Endothelial cell (in vitro differentiated cells): ENCODE measurements around the gene ATP2A2. TPM values are rescaled to one million over a fixed set of nuclear protein-coding genes. Genes with fewer than 3 reads are reported as not detected.
"Not testable (repeated sequence)": the region's sequence is repeated elsewhere in the genome, so short reads cannot be mapped to it uniquely, and the experiment has no call there.

Experiments
- DNase-seq: peaks from one replicate; pipeline ENCODE4 v3.0.0; 2021; ENCODE audit warnings: low spot score
- H3K27ac Mint-ChIP-seq: one replicate; pipeline ENCODE4 v1.8.0; 2021; ENCODE audit warnings: mixed read lengths, inconsistent platforms; ENCODE audit not compliant: unreplicated experiment
- H3K27me3 Mint-ChIP-seq: one replicate; pipeline ENCODE4 v1.8.0; 2021; ENCODE audit warnings: mild to moderate bottlenecking, moderate library complexity, mixed read lengths, inconsistent platforms; ENCODE audit not compliant: unreplicated experiment
- H3K36me3 Mint-ChIP-seq: one replicate; pipeline ENCODE4 v1.8.0; 2021; ENCODE audit warnings: mild to moderate bottlenecking, low read depth, mixed read lengths, inconsistent platforms; ENCODE audit not compliant: unreplicated experiment
- H3K4me1 Mint-ChIP-seq: one replicate; pipeline ENCODE4 v1.8.0; 2021; ENCODE audit warnings: mild to moderate bottlenecking, mixed read lengths, inconsistent platforms; ENCODE audit not compliant: unreplicated experiment
- H3K4me3 Mint-ChIP-seq: one replicate; pipeline ENCODE4 v1.8.0; 2021; ENCODE audit warnings: mild to moderate bottlenecking, mixed read lengths, inconsistent platforms; ENCODE audit not compliant: unreplicated experiment
- H3K9me3 Mint-ChIP-seq: one replicate; pipeline ENCODE4 v1.8.0; 2021; ENCODE audit warnings: mixed read lengths, inconsistent platforms; ENCODE audit not compliant: unreplicated experiment
- CTCF ChIP-seq: fragments of 200-600 bp; sonication (generic); IDR thresholded peaks from one replicate; pipeline ENCODE4 v1.5.0; 2021; ENCODE audit warnings: antibody characterized with exemption; ENCODE audit not compliant: unreplicated experiment
- total RNA-seq: library from RNA; stranded (reverse); fragmentation: NEBNext Ultra II Directional; extraction: Animal tissue kit (Norgen Biotek cat#: 25700); gene quantifications from one replicate; pipeline ENCODE4 v1.2.1, GENCODE V29; 2021; ENCODE audit not compliant: unreplicated experiment

Gene ATP2A2
- total RNA-seq, 1 donor from 2014 or later, result 178 TPM

GRCh38 chr12:110251381-110251780, 29.7 kb upstream of the ATP2A2 start:
- no peaks in the 10 kb centered on the region for H3K36me3 Mint-ChIP-seq
- H3K27me3 Mint-ChIP-seq, result peaks cover 4% of the 10 kb centered on the region
- H3K27ac Mint-ChIP-seq, result no peak overlapping the region
- no peak for DNase-seq
- H3K9me3 Mint-ChIP-seq, result no peaks in the 10 kb centered on the region
- TF ChIP-seq CTCF, result no peak
- H3K4me3 Mint-ChIP-seq, result no peak overlapping the region
- H3K4me1 Mint-ChIP-seq, result peaks cover 2% of the 10 kb centered on the region

GRCh38 chr12:110252716-110253115, 28.3 kb upstream of the ATP2A2 start:
- Mint-ChIP-seq H3K27ac (no peak overlapping the region), H3K9me3 (no peaks in the 10 kb centered on the region), H3K27me3 (peaks cover 4% of the 10 kb centered on the region), H3K4me3 (no peak overlapping the region), H3K4me1 (peaks cover 2% of the 10 kb centered on the region), H3K36me3 (no peaks in the 10 kb centered on the region)
- TF ChIP-seq CTCF, result no peak
- DNase-seq, result no peak

GRCh38 chr12:110253176-110253575, 27.9 kb upstream of the ATP2A2 start:
- H3K27ac Mint-ChIP-seq, result no peak overlapping the region
- no peaks in the 10 kb centered on the region for H3K9me3 Mint-ChIP-seq

GRCh38 chr12:110254971-110255540, 26.0 kb upstream of the ATP2A2 start:
- H3K4me3 Mint-ChIP-seq, result no peak overlapping the region
- H3K36me3 Mint-ChIP-seq, result no peaks in the 10 kb centered on the region
- peaks cover 2% of the 10 kb centered on the region for H3K4me1 Mint-ChIP-seq
- H3K27me3 Mint-ChIP-seq, result peaks cover 4% of the 10 kb centered on the region
- no peaks in the 10 kb centered on the region for H3K9me3 Mint-ChIP-seq
- no peak for DNase-seq
- TF ChIP-seq CTCF, result no peak
- no peak overlapping the region for H3K27ac Mint-ChIP-seq

More at GRCh38 chr12:110253176-110253575, 27.9 kb upstream of the ATP2A2 start:
- Mint-ChIP-seq H3K36me3 (no peaks in the 10 kb centered on the region), H3K27me3 (peaks cover 2% of the 10 kb centered on the region), H3K4me3 (no peak overlapping the region), H3K4me1 (peaks cover 2% of the 10 kb centered on the region)
- DNase-seq, result no peak
- TF ChIP-seq CTCF, result no peak

GRCh38 chr12:110255890-110256456, 25.1 kb upstream of the ATP2A2 start:
- not testable (repeated sequence) for H3K9me3 Mint-ChIP-seq, DNase-seq, H3K36me3 Mint-ChIP-seq, H3K27me3 Mint-ChIP-seq, H3K4me3 Mint-ChIP-seq, H3K4me1 Mint-ChIP-seq, H3K27ac Mint-ChIP-seq
